Adrenal gland (tissue), 12 donors: ENCODE results near the gene SLC12A6. TPM values are rescaled to one million over a fixed set of nuclear protein-coding genes. Genes with fewer than 3 reads are reported as not detected.
A peak's percentile ranks its signal among the peaks of the same experiment; 100 is the strongest.

Experiments used
- DNase-seq, 7 donors: peaks; one replicate each; pipeline ENCODE4 v3.0.0-alpha.2; 2019 to 2020
- H3K27ac ChIP-seq, 5 donors: fragments of 200-600 bp; sonication (generic) in 4 of 5; 1 replicate in 3 of 5; 2 replicates in 2 of 5; pipeline versions ENCODE4 v1.5.1 to v1.8.0; 2016 to 2020; ENCODE audit warnings: mild to moderate bottlenecking in 1 of 5
- H3K27me3 ChIP-seq: fragments of 200-600 bp; 2 replicates; pipeline ENCODE4 v1.8.0; 2021
- H3K36me3 ChIP-seq, 2 donors: fragments of 200-600 bp; replicated peaks in 1 of 2; 1 replicate in 1 of 2; 2 replicates in 1 of 2; pipeline versions ENCODE4 v1.5.1 to v1.8.0; 2018 to 2022
- H3K4me1 ChIP-seq, 2 donors: fragments of 200-600 bp; replicated peaks in 1 of 2; 1 replicate in 1 of 2; 2 replicates in 1 of 2; pipeline versions ENCODE4 v1.5.1 to v1.8.0; 2018 to 2021
- H3K4me3 ChIP-seq, 4 donors: fragments of 200-600 bp; sonication (generic) in 3 of 4; one replicate each; pipeline ENCODE4 v1.5.1; 2016 to 2018
- H3K9me3 ChIP-seq, 3 donors: fragments of 200-600 bp; sonication (generic) in 1 of 3; replicated peaks in 1 of 3; 1 replicate in 2 of 3; 2 replicates in 1 of 3; pipeline versions ENCODE4 v1.5.1 to v1.8.0; 2016 to 2021
- POLR2A ChIP-seq, 2 donors: fragments of 450-650 bp; IDR thresholded peaks; one replicate each; pipeline ENCODE4 v1.6.1; 2017; ENCODE audit warnings: antibody characterized with exemption in 2 of 2, mild to moderate bottlenecking in 2 of 2, moderate library complexity in 1 of 2
- WGBS, 4 donors: extraction: QIAGEN DNeasy Blood & Tissue Kit in 2 of 4; methylation state at CpG; one replicate each; pipeline versions ENCODE4 v1.1.5 to v1.1.7; 2013 to 2017; 5-methylcytosine and 5-hydroxymethylcytosine counted together
- intact Hi-C, 2 donors: fragments of 100-400 bp; cut with DNase I; formaldehyde crosslinking; loops; one replicate each; pipeline versions ENCODE4 v1.14.1 to v1.15.0; 2022 to 2023
- polyA plus RNA-seq, 3 donors: library from polyadenylated mRNA; stranded (reverse); fragments of 200-250 nt in 2 of 3; fragments of 350-450 nt in 1 of 3; fragmentation: Illumina TruSeq in 1 of 3; extraction: RNeasy Lipid Tissue Mini Kit (QIAGEN cat#74804) in 1 of 3; gene quantifications; one replicate each; pipeline ENCODE4 v1.2.3, GENCODE V29; 2013 to 2014
- total RNA-seq, 9 donors: library from RNA; depleted of rRNA in 4 of 9; stranded (reverse); fragments of >200 nt in 4 of 9; fragments of 120-200 nt in 1 of 9; fragmentation: NEBNext Ultra II Directional in 1 of 9; extraction: Animal tissue kit (Norgen Biotek cat#: 25700) in 1 of 9; gene quantifications; one replicate each; pipeline versions ENCODE4 v1.1.0 to v1.2.4, GENCODE V29; 2013 to 2023
- TF ChIP-seq, protein P1 (sequence below), 6 experiments: fragments of 450-650 bp in 4 of 6; fragments of 200-600 bp in 2 of 6; sonication (generic) in 1 of 6; IDR thresholded peaks; 1 replicate in 5 of 6; 2 replicates in 1 of 6; pipeline versions ENCODE4 v1.5.1 to v1.8.0; 2016 to 2021; ENCODE audit warnings: antibody characterized with exemption in 6 of 6, mild to moderate bottlenecking in 2 of 6, moderate library complexity in 1 of 6
- donor health status: healthy with polysubstance abuse.
- donor health status: Bipolar disorder and iron deficiency.
- donor health status: DM: yes; HTN: yes; CAD: no.
- donor health status: DM: no; HTN: no; CAD: no.
- donor health status: DM: no; HTN: no; CAD: no.
- donor health status: DM: yes; HTN: yes; CAD: no.

SLC12A6 gene
- total and polyA plus RNA-seq, 12 donors = 3.3 to 101 (median 17.3) TPM

DNA sequence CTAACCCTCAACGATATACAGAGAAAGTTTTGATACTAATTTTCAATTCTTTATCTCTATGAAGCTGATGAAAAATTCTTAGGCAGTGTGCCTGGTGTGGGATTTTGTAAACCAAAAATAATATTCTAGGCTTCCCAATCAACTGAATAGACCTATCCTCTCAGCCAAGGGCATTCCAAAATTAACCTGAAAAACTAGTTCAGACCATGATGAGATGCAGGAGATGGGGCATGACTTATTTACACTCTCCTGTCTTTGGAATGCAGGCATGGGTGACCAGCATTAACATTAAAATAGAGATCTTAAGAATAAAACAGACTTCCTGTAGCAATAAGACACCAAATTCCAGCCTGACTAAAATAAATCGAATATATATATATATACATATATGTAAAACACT lies 37.2 kb upstream of the SLC12A6 start:
- intact Hi-C loops = no loop called here
- Histone ChIP-seq H3K4me1 (no peaks in the 10 kb centered on the region), H3K9me3 (no peaks in the 10 kb centered on the region), H3K27ac (no peak overlapping the region), H3K27me3 (no peaks in the 10 kb centered on the region), H3K4me3 (no peak overlapping the region), H3K36me3 (no peaks in the 10 kb centered on the region)
- 48 to 71% (median 58%) methylated on average over 2 of the region's 2 CpGs for WGBS, 4 donors
- no peak for DNase-seq
- TF ChIP-seq, protein P1, sequence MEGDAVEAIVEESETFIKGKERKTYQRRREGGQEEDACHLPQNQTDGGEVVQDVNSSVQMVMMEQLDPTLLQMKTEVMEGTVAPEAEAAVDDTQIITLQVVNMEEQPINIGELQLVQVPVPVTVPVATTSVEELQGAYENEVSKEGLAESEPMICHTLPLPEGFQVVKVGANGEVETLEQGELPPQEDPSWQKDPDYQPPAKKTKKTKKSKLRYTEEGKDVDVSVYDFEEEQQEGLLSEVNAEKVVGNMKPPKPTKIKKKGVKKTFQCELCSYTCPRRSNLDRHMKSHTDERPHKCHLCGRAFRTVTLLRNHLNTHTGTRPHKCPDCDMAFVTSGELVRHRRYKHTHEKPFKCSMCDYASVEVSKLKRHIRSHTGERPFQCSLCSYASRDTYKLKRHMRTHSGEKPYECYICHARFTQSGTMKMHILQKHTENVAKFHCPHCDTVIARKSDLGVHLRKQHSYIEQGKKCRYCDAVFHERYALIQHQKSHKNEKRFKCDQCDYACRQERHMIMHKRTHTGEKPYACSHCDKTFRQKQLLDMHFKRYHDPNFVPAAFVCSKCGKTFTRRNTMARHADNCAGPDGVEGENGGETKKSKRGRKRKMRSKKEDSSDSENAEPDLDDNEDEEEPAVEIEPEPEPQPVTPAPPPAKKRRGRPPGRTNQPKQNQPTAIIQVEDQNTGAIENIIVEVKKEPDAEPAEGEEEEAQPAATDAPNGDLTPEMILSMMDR (IDR thresholded peaks at IDR 0.05) = no peak
- TF ChIP-seq POLR2A (IDR thresholded peaks at IDR 0.05) = no peak

DNA sequence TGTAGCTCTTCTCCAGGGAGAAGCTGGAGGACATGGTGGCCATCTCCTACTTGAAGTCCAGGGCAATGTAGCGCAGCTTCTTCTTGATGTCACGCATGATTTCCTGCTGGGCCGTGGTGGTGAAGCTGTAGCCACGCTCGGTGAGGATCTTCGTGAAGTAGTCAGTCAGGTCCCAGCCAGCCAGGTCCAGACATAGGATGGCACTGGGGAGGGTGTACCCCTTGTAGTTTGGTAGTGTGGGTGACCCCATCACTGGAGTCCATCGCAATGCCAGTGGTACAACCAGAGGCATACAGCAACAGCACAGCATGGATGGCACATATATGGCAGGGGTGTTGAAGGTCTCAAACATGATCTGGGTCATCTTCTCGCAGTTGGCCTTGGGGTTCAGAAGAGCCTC lies 36.4 kb upstream of the SLC12A6 start:
- TF ChIP-seq, protein P1 (IDR thresholded peaks at IDR 0.05) = no peak
- no peak for TF ChIP-seq POLR2A (IDR thresholded peaks at IDR 0.05)
- no peaks in the 10 kb centered on the region for H3K27me3 ChIP-seq
- H3K27ac ChIP-seq = no peak overlapping the region
- intact Hi-C loops = no loop called here
- no peaks in the 10 kb centered on the region for H3K4me1 ChIP-seq
- H3K36me3 ChIP-seq = no peaks in the 10 kb centered on the region
- no peak overlapping the region for H3K4me3 ChIP-seq
- DNase-seq = peak in 1 of 7 donors; percentile 42
- WGBS, 4 donors = 80 to 96% (median 87%) methylated on average over 1 to 8 of the region's 8 CpGs
- H3K9me3 ChIP-seq = no peaks in the 10 kb centered on the region

DNA sequence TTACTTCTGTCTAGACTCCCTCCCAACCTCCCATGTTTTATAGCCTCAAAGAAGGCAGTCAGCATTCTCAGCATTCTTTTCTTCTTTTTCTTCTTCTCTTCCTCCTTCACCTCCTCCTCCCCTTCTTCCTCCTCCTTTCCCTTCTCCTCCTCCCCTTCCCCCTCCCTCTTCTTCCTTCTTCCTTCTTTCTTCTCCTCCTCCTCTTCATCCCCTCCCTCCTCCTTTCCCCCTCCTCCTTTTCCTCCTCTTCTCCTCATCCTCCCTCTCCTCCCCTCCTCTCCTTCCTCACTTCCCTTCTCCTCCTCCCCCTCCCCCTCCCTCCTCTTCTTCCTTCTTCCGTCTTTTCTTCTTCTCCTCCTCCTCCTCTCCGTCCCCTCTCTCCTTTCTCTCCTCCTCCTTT lies 33.1 kb upstream of the SLC12A6 start:
- Histone ChIP-seq H3K27ac (no peak overlapping the region), H3K4me1 (peaks cover 0 to 1% of the 10 kb centered on the region in 2 donors), H3K27me3 (no peaks in the 10 kb centered on the region), H3K36me3 (no peaks in the 10 kb centered on the region), H3K9me3 (no peaks in the 10 kb centered on the region), H3K4me3 (no peak overlapping the region)
- no peak for DNase-seq
- 37 to 60% (median 53%) methylated on average over 2 of the region's 2 CpGs for WGBS, 4 donors
- TF ChIP-seq POLR2A (IDR thresholded peaks at IDR 0.05) = no peak
- TF ChIP-seq, protein P1 (IDR thresholded peaks at IDR 0.05) = no peak
- intact Hi-C loops = no loop called here

DNA sequence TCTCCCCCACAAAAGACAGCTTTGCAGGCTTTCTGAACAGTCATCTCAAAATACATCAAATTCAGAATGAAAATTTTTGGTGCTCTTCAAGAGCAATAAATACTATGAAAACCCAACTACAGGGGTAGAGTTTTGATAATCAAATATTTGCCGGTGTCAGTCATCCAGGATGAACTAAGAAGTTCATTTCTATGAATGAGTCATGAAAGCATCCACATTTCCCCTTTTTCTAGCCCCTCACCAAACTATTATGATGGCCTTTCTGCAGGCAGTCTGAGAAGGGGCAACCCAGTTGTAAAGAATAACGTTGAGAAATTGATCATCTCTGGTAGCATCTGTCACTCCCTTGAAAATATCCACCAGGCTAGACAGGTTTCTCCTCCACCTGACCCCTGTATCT lies 32.5 kb upstream of the SLC12A6 start:
- TF ChIP-seq, protein P1 (IDR thresholded peaks at IDR 0.05) = no peak
- no peak for TF ChIP-seq POLR2A (IDR thresholded peaks at IDR 0.05)
- WGBS, 4 donors = 59 to 63% (median 61%) methylated on average over 2 of the region's 2 CpGs
- intact Hi-C loops = no loop called here
- Histone ChIP-seq H3K27ac (no peak overlapping the region), H3K4me1 (peaks cover 0 to 5% of the 10 kb centered on the region in 2 donors), H3K4me3 (no peak overlapping the region), H3K36me3 (no peaks in the 10 kb centered on the region), H3K27me3 (no peaks in the 10 kb centered on the region), H3K9me3 (no peaks in the 10 kb centered on the region)
- DNase-seq = no peak
